ENCODE results near the gene DHH.

- TF ChIP-seq EZH2phosphoT487 (IDR thresholded peaks at IDR 0.05; ENCODE audit: low read depth, severe bottlenecking, unreplicated experiment) (no peak), CTCF (IDR thresholded peaks at IDR 0.05; ENCODE audit: poor library complexity) (no peak)
These were observed 42.9 kb upstream of the DHH start for GRCh38 chr12:49137476-49137875.
